Right lobe of liver (tissue), 4 donors: ENCODE measurements around the gene POLE.

Experiments
- CTCF ChIP-seq, 4 donors: fragments of 200-600 bp in 3 of 4; fragments of 450-650 bp in 1 of 4; IDR thresholded peaks; one replicate each; pipeline versions ENCODE4 v1.5.1 to v1.8.0; 2016 to 2022; ENCODE audit warnings: antibody characterized with exemption in 4 of 4, mild to moderate bottlenecking in 2 of 4
- POLR2A ChIP-seq: fragments of 450-650 bp; IDR thresholded peaks from one replicate; pipeline ENCODE4 v1.6.1; 2017; ENCODE audit warnings: antibody characterized with exemption, mild to moderate bottlenecking
- donor health status: DM: no; HTN: no; CAD: no.
- donor health status: DM: no; HTN: no; CAD: no.
- donor health status: DM: no; HTN: yes; CAD: no.

- TF ChIP-seq POLR2A (no peak), CTCF (IDR thresholded peaks at IDR 0.05) (no peak)
Measured at GRCh38 chr12:132610051-132610759, 76.9 kb downstream of the POLE start, which contains the start of gene LRCOL1.
